ENCODE results near the gene HLX. TPM values are rescaled to one million over a fixed set of nuclear protein-coding genes. Genes with fewer than 3 reads are reported as not detected.

The HLX gene
- total RNA-seq, 1 donor from 2014 or later, result 0.26 TPM

DNA sequence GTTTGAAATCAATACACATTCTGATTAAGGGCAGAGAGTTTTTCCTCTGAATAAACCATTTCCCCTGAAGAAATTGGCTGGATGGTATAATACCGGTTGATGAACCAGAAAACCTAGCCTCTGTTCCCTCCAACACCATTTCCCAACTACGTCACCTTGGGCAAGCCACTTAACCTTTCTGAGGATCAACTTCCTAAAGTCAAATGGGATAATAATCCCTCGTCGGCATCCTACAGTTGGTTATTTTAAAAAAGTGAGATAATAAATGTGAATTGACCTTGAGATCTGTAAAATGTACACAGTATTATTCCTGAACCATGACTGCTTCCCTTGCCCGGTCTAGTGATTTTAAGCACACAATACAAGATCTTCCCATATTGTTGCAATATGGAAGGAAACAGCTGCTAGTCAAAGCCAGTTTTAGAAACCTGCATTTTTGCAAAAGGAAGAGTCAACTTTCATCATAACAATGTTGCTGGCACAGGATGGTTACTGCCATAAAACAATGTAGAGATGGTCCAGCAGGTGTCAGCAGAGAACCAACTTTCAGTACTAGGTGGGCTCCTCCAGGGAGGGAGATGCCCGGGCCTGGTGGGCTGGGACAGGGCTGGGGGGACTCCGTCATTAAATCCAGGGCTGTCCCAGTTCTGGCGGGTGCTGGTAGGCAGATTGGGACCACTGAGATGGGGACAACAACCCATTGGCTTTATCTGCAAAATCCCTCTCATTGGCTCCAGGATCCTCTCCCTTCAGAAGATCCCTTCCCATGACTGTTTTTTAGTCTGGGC, 5.2 kb upstream of the HLX start:
- TF ChIP-seq, protein P1, sequence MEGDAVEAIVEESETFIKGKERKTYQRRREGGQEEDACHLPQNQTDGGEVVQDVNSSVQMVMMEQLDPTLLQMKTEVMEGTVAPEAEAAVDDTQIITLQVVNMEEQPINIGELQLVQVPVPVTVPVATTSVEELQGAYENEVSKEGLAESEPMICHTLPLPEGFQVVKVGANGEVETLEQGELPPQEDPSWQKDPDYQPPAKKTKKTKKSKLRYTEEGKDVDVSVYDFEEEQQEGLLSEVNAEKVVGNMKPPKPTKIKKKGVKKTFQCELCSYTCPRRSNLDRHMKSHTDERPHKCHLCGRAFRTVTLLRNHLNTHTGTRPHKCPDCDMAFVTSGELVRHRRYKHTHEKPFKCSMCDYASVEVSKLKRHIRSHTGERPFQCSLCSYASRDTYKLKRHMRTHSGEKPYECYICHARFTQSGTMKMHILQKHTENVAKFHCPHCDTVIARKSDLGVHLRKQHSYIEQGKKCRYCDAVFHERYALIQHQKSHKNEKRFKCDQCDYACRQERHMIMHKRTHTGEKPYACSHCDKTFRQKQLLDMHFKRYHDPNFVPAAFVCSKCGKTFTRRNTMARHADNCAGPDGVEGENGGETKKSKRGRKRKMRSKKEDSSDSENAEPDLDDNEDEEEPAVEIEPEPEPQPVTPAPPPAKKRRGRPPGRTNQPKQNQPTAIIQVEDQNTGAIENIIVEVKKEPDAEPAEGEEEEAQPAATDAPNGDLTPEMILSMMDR (IDR thresholded peaks at IDR 0.05; ENCODE audit: insufficient read depth, low read length, severe bottlenecking), result peak; percentile 61
- peaks cover 17% of the 10 kb centered on the region for H3K27me3 ChIP-seq (ENCODE audit: control insufficient read depth, insufficient read depth, low read length)
- DNase-seq (ENCODE audit: low read depth) (peak; percentile 23), FAIRE-seq (no peak)
- H3K36me3 ChIP-seq (ENCODE audit: control insufficient read depth, insufficient read depth, low read length), result no peaks in the 10 kb centered on the region
- no peak overlapping the region for H3K4me3 ChIP-seq (ENCODE audit: low read depth, low read length)

DNA sequence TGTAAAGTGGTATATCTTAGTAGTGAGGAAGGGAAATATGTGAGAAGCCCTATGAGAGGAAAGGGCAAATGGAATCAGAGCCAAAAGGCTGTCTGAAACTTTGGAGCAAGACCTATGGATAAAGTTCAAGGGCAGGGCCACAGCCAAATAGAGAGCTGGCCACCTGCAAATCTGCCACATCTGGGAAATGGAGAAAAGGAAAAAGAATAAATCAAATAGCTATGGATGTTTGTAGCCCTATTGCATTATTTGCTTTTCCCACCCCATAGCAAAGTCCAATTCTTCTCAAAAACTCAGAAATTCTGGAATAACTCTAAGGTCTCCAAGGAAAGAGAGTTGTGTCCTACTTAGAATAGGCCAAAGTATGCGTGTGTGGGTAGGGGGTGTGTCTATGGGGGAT, 4.0 kb upstream of the HLX start:
- DNase-seq (ENCODE audit: low read depth) (no peak), FAIRE-seq (no peak)
- Histone ChIP-seq H3K27me3 (ENCODE audit: control insufficient read depth, insufficient read depth, low read length) (peaks cover 24% of the 10 kb centered on the region), H3K4me3 (ENCODE audit: low read depth, low read length) (no peak overlapping the region), H3K36me3 (ENCODE audit: control insufficient read depth, insufficient read depth, low read length) (no peaks in the 10 kb centered on the region)
- TF ChIP-seq, protein P1 (IDR thresholded peaks at IDR 0.05; ENCODE audit: insufficient read depth, low read length, severe bottlenecking), result no peak

DNA sequence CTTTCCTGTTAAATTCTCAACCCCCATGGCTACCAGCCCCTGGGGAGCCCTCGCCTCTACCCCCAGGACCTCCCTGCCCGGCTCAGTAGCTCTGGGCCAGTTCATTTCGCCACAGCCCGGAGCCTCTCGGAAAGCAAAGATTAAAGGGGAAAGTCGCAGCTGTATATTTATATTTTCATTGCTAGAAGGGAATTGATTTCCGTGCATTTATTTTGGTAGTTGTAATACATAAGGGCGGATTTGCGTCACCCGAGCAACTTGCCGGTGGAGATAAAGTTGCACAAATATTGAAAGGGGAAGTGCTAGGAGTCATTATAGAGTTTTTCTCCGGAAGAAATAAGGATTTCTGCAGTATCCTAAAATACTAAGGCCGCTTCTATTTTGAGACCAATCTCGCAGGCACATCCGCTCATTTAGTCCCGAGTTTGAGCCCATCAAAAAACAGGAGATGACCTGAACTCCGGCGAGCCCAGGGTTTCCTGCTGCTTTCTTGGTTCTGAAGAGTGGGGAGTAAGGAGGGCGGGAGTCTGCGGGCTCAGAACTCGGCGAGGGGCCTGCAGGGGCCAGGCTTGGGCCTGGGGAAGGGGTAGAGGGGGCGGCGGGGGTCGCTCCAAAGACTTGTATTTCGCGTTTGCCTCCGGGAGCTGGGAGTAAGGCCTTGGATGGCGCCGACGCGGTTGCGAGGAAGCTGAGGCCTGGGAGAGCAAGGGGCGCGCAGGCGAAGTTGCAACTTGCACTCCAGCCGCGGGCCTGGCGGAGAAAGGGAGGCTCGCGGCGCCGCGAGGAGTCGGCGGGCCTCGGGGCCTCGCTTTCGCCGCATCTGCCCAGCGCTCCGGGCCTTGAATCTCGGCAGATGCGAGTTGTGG, 2.5 kb upstream of the HLX start:
- TF ChIP-seq, protein P1 (IDR thresholded peaks at IDR 0.05; ENCODE audit: insufficient read depth, low read length, severe bottlenecking), result no peak
- Histone ChIP-seq H3K4me3 (ENCODE audit: low read depth, low read length) (no peak overlapping the region), H3K36me3 (ENCODE audit: control insufficient read depth, insufficient read depth, low read length) (no peaks in the 10 kb centered on the region), H3K27me3 (ENCODE audit: control insufficient read depth, insufficient read depth, low read length) (peaks cover 30% of the 10 kb centered on the region)
- FAIRE-seq (no peak), DNase-seq (ENCODE audit: low read depth) (no peak)

DNA sequence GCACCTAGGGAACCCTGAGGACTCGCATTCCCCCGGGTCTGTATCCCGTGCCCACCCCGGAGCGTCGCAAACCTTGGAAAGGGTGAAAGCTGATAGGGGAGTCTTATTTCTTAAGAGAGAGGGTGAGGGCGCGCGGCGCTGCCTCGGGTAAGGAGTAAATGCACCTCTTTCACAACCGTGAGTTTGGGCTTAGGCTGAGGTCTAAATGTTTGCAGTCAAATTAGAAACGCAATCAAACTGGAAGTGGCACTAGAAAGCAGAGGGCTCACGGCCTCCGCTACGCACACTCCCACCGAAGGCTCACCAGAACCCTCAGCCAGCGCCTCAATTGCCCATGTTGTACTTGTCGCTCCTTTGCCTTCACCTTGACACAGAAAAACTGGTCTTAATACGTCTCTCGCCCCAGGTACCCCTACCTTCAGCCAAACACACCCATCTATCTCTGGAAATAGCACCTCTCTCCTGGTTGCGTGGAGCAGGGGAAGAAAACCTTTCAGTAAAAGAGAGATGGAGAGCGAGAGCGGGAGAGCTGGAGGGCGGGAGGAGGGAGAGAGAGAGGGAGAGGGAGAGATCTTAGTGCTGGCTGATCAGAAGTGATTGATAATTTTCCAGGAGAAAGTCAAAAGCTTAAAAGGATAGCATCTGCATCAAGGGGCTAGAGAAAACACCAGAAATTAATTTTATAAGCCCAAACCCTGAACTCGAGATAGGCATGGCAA, 1.7 kb upstream of the HLX start:
- Histone ChIP-seq H3K36me3 (ENCODE audit: control insufficient read depth, insufficient read depth, low read length) (no peaks in the 10 kb centered on the region), H3K4me3 (ENCODE audit: low read depth, low read length) (no peak overlapping the region), H3K27me3 (ENCODE audit: control insufficient read depth, insufficient read depth, low read length) (peaks cover 36% of the 10 kb centered on the region)
- TF ChIP-seq, protein P1 (IDR thresholded peaks at IDR 0.05; ENCODE audit: insufficient read depth, low read length, severe bottlenecking), result no peak
- no peak for FAIRE-seq
- DNase-seq (ENCODE audit: low read depth), result no peak

DNA sequence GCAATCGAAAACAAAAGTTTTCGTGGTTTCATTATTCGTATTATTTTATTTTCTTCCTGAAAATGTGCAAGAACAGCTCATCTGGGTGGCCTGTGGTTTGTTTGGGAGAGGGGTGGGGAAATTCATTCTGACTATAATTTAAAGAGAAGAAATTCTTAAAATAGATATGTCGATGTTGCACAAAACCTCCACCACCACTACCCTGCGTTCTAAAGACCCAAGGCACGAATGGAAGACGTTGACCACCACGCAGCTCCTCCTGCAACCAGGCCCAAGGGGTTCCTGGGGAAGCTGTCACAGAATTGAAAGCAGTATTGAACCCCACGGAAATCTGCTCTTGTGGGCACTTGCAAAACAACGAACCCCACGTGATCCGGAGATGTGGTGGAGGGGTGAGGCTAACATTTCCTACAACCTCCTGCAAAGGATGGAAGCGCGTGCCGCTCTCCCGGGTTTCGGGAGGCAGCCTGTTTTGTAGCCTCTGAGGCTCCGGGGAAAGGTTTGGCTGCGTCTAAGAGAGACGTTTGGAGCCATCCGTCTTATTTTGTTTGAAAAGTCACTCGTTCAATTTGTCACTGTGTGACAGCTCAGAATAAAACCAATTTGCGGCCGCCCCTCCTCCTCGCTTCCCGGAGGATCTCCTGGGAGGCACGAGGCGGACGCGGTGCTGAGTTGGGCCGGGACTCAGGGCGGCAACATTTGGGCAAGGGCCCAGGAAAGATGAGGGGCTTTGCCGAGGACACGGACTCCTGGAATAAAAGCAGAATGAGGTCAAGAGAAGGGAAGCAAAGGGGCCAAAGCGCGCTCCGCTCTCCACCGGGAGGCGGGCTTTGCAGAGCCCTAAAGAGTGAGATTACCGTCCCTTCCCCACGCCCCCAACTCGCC, 810 bp upstream of the HLX start:
- H3K27me3 ChIP-seq (ENCODE audit: control insufficient read depth, insufficient read depth, low read length), result peaks cover 39% of the 10 kb centered on the region
- FAIRE-seq (no peak), DNase-seq (ENCODE audit: low read depth) (no peak)
- no peak overlapping the region for H3K4me3 ChIP-seq (ENCODE audit: low read depth, low read length)
- TF ChIP-seq, protein P1 (IDR thresholded peaks at IDR 0.05; ENCODE audit: insufficient read depth, low read length, severe bottlenecking), result no peak
- H3K36me3 ChIP-seq (ENCODE audit: control insufficient read depth, insufficient read depth, low read length), result no peaks in the 10 kb centered on the region

Measured in bronchial epithelial cell (primary cell).